GM18858 (cell line): ENCODE measurements around the gene MEGF10.

Source experiments
- ATAC-seq: cut with Tn5 transposase; IDR thresholded peaks from one replicate; pipeline ENCODE4 v1.9.1; 2021; ENCODE audit not compliant: unreplicated experiment

Gene MEGF10

GRCh38 chr5:127324756-127325155 lies 34.2 kb downstream of the MEGF10 start:
- no peak for ATAC-seq

- ATAC-seq, result no peak
These were observed 35.8 kb downstream of the MEGF10 start for GRCh38 chr5:127326431-127326830.

GRCh38 chr5:127326976-127327755 lies 36.6 kb downstream of the MEGF10 start:
- no peak for ATAC-seq

GRCh38 chr5:127330116-127330515 lies 39.5 kb downstream of the MEGF10 start:
- ATAC-seq, result no peak

- no peak for ATAC-seq
These were observed 41.5 kb downstream of the MEGF10 start for GRCh38 chr5:127331890-127332649.

GRCh38 chr5:127333483-127333882 lies 42.9 kb downstream of the MEGF10 start:
- ATAC-seq, result no peak

- ATAC-seq, result no peak
These were observed 44.8 kb downstream of the MEGF10 start for GRCh38 chr5:127335381-127335780.

- no peak for ATAC-seq
These were observed 47.3 kb downstream of the MEGF10 start for GRCh38 chr5:127337876-127338275.

GRCh38 chr5:127338501-127338900 lies 47.9 kb downstream of the MEGF10 start:
- no peak for ATAC-seq

- no peak for ATAC-seq
These were observed 50.0 kb downstream of the MEGF10 start for GRCh38 chr5:127340606-127341005.

GRCh38 chr5:127342364-127342763 lies 51.8 kb downstream of the MEGF10 start:
- ATAC-seq, result no peak

GRCh38 chr5:127343313-127343712 lies 52.7 kb downstream of the MEGF10 start:
- ATAC-seq, result no peak

GRCh38 chr5:127343866-127344265 lies 53.3 kb downstream of the MEGF10 start:
- no peak for ATAC-seq

GRCh38 chr5:127344931-127345330 lies 54.3 kb downstream of the MEGF10 start:
- no peak for ATAC-seq

GRCh38 chr5:127351418-127351817 lies 60.8 kb downstream of the MEGF10 start:
- ATAC-seq, result no peak

- ATAC-seq, result no peak
These were observed 61.5 kb downstream of the MEGF10 start for GRCh38 chr5:127352068-127352467.

GRCh38 chr5:127353327-127353726 lies 62.7 kb downstream of the MEGF10 start:
- ATAC-seq, result no peak

GRCh38 chr5:127353796-127354195 lies 63.2 kb downstream of the MEGF10 start:
- no peak for ATAC-seq

- no peak for ATAC-seq
These were observed 64.7 kb downstream of the MEGF10 start for GRCh38 chr5:127355337-127355736.

GRCh38 chr5:127358284-127358683 lies 67.7 kb downstream of the MEGF10 start:
- ATAC-seq, result no peak

GRCh38 chr5:127358740-127359139 lies 68.1 kb downstream of the MEGF10 start:
- no peak for ATAC-seq

GRCh38 chr5:127359502-127359901 lies 68.9 kb downstream of the MEGF10 start:
- ATAC-seq, result no peak
